Measurements from ENCODE around the gene GPX5. TPM values are rescaled to one million over a fixed set of nuclear protein-coding genes. Genes with fewer than 3 reads are reported as not detected.
"Not testable (repeated sequence)": the region's sequence is repeated elsewhere in the genome, so short reads cannot be mapped to it uniquely, and the experiment has no call there.

The GPX5 gene
- polyA plus RNA-seq, 6 donors from 2014 or later, result not detected

- Mint-ChIP-seq H3K36me3 (no peaks in the 10 kb centered on the region), H3K4me1 (no peaks in the 10 kb centered on the region), H3K9me3 (peaks cover 0 to 2% (median 0%) of the 10 kb centered on the region in 7 donors), H3K27ac (no peak overlapping the region), H3K27me3 (peaks cover 45 to 66% (median 52%) of the 10 kb centered on the region in 3 donors), H3K4me3 (no peak overlapping the region)
- DNase-seq, result no peak
- ATAC-seq (ENCODE audit: low read depth in 2 of 2), result no peak
Observed at GRCh38 chr6:28497306-28497705, 28.4 kb upstream of the GPX5 start.

- no peak for DNase-seq
- H3K9me3 Mint-ChIP-seq, result peaks cover 0 to 2% (median 0%) of the 10 kb centered on the region in 7 donors
- no peaks in the 10 kb centered on the region for H3K4me1 Mint-ChIP-seq
- no peak overlapping the region for H3K4me3 Mint-ChIP-seq
- H3K36me3 Mint-ChIP-seq, result no peaks in the 10 kb centered on the region
- no peak overlapping the region for H3K27ac Mint-ChIP-seq
- peaks cover 40 to 60% (median 46%) of the 10 kb centered on the region in 3 donors for H3K27me3 Mint-ChIP-seq
- ATAC-seq (ENCODE audit: low read depth in 2 of 2), result no peak
Observed at GRCh38 chr6:28497893-28498292, 27.8 kb upstream of the GPX5 start.

- Mint-ChIP-seq H3K36me3 (no peaks in the 10 kb centered on the region), H3K9me3 (peaks cover 0 to 6% (median 0%) of the 10 kb centered on the region in 7 donors), H3K4me1 (no peaks in the 10 kb centered on the region), H3K27me3 (peaks cover 40 to 53% (median 45%) of the 10 kb centered on the region in 3 donors), H3K4me3 (no peak overlapping the region), H3K27ac (no peak overlapping the region)
- DNase-seq (no peak), ATAC-seq (ENCODE audit: low read depth in 2 of 2) (no peak)
Observed at GRCh38 chr6:28501259-28501658, 24.4 kb upstream of the GPX5 start.

- not testable (repeated sequence) for H3K4me3 Mint-ChIP-seq; H3K36me3 Mint-ChIP-seq; ATAC-seq (ENCODE audit: low read depth in 2 of 2); DNase-seq; H3K9me3 Mint-ChIP-seq; H3K4me1 Mint-ChIP-seq; H3K27ac Mint-ChIP-seq
- H3K27me3 Mint-ChIP-seq, result peaks cover 40 to 53% (median 41%) of the 10 kb centered on the region in 3 donors
Observed at GRCh38 chr6:28502136-28502535, 23.5 kb upstream of the GPX5 start.

GRCh38 chr6:28502709-28503305 is 22.9 kb upstream of the GPX5 start:
- ATAC-seq (ENCODE audit: low read depth in 2 of 2); DNase-seq; H3K9me3 Mint-ChIP-seq; H3K36me3 Mint-ChIP-seq; H3K4me1 Mint-ChIP-seq; H3K27ac Mint-ChIP-seq: not testable (repeated sequence)
- peaks cover 36 to 54% (median 37%) of the 10 kb centered on the region in 3 donors for H3K27me3 Mint-ChIP-seq
- H3K4me3 Mint-ChIP-seq, result peak overlapping the region in 2 of 8 donors; percentile 18 to 53

- Mint-ChIP-seq H3K9me3 (peaks cover 0 to 6% (median 0%) of the 10 kb centered on the region in 7 donors), H3K36me3 (no peaks in the 10 kb centered on the region), H3K27me3 (peaks cover 22 to 33% (median 27%) of the 10 kb centered on the region in 3 donors), H3K27ac (no peak overlapping the region), H3K4me3 (no peak overlapping the region), H3K4me1 (no peaks in the 10 kb centered on the region)
- no peak for ATAC-seq (ENCODE audit: low read depth in 2 of 2)
- no peak for DNase-seq
Observed at GRCh38 chr6:28505733-28506132, 19.9 kb upstream of the GPX5 start.

- no peak for ATAC-seq (ENCODE audit: low read depth in 2 of 2)
- no peaks in the 10 kb centered on the region for H3K4me1 Mint-ChIP-seq
- H3K27me3 Mint-ChIP-seq, result peaks cover 22 to 33% (median 32%) of the 10 kb centered on the region in 3 donors
- H3K27ac Mint-ChIP-seq, result no peak overlapping the region
- no peak for DNase-seq
- no peak overlapping the region for H3K4me3 Mint-ChIP-seq
- H3K36me3 Mint-ChIP-seq, result no peaks in the 10 kb centered on the region
- peaks cover 0 to 6% (median 0%) of the 10 kb centered on the region in 7 donors for H3K9me3 Mint-ChIP-seq
Observed at GRCh38 chr6:28506807-28507475, 18.7 kb upstream of the GPX5 start.

GRCh38 chr6:28511628-28512300 is 13.9 kb upstream of the GPX5 start:
- no peaks in the 10 kb centered on the region for H3K9me3 Mint-ChIP-seq
- H3K4me3 Mint-ChIP-seq, result no peak overlapping the region
- no peaks in the 10 kb centered on the region for H3K36me3 Mint-ChIP-seq
- H3K4me1 Mint-ChIP-seq, result no peaks in the 10 kb centered on the region
- peaks cover 28 to 47% (median 32%) of the 10 kb centered on the region in 3 donors for H3K27me3 Mint-ChIP-seq
- no peak for ATAC-seq (ENCODE audit: low read depth in 2 of 2)
- H3K27ac Mint-ChIP-seq, result no peak overlapping the region
- DNase-seq, result no peak

- not testable (repeated sequence) for H3K4me3 Mint-ChIP-seq; DNase-seq; H3K36me3 Mint-ChIP-seq; H3K9me3 Mint-ChIP-seq; H3K4me1 Mint-ChIP-seq; H3K27ac Mint-ChIP-seq; ATAC-seq (ENCODE audit: low read depth in 2 of 2)
- H3K27me3 Mint-ChIP-seq, result peaks cover 27 to 46% (median 32%) of the 10 kb centered on the region in 3 donors
Observed at GRCh38 chr6:28512387-28512786, 13.3 kb upstream of the GPX5 start.

- no peaks in the 10 kb centered on the region for H3K4me1 Mint-ChIP-seq
- ATAC-seq (ENCODE audit: low read depth in 2 of 2) (no peak), DNase-seq (no peak)
- no peak within 1 kb of the TSS for H3K4me3 Mint-ChIP-seq
- peaks cover 42 to 52% (median 51%) of the 10 kb centered on the region in 3 donors for H3K27me3 Mint-ChIP-seq
- no peaks in the 10 kb centered on the region for H3K36me3 Mint-ChIP-seq
- H3K27ac Mint-ChIP-seq, result peak within 1 kb of the TSS in 1 of 6 donors; percentile 50
- H3K9me3 Mint-ChIP-seq, result peaks cover 0 to 3% (median 0%) of the 10 kb centered on the region in 7 donors
Observed at GRCh38 chr6:28515676-28516075, 10.0 kb upstream of the GPX5 start, which contains the start of gene GPX6. TSS of gene GPX6 (minus strand) at chr6:28515793. CDS start at chr6:28515743, 50 bp downstream.

GRCh38 chr6:28517964-28518363 is 7.7 kb upstream of the GPX5 start:
- Mint-ChIP-seq H3K9me3 (peaks cover 0 to 4% (median 0%) of the 10 kb centered on the region in 7 donors), H3K36me3 (no peaks in the 10 kb centered on the region), H3K4me3 (no peak overlapping the region), H3K27ac (no peak overlapping the region), H3K27me3 (peaks cover 45 to 66% (median 54%) of the 10 kb centered on the region in 3 donors), H3K4me1 (no peaks in the 10 kb centered on the region)
- no peak for DNase-seq
- no peak for ATAC-seq (ENCODE audit: low read depth in 2 of 2)

GRCh38 chr6:28522594-28523240 is 3.0 kb upstream of the GPX5 start:
- H3K36me3 Mint-ChIP-seq, result no peaks in the 10 kb centered on the region
- DNase-seq, result no peak
- H3K4me3 Mint-ChIP-seq, result no peak overlapping the region
- no peak overlapping the region for H3K27ac Mint-ChIP-seq
- peaks cover 47 to 78% (median 51%) of the 10 kb centered on the region in 3 donors for H3K27me3 Mint-ChIP-seq
- ATAC-seq (ENCODE audit: low read depth in 2 of 2), result no peak
- no peaks in the 10 kb centered on the region for H3K4me1 Mint-ChIP-seq
- H3K9me3 Mint-ChIP-seq, result peaks cover 0 to 7% (median 0%) of the 10 kb centered on the region in 7 donors

- Mint-ChIP-seq H3K27ac (peak overlapping the region in 1 of 6 donors; percentile 15), H3K4me3 (no peak overlapping the region), H3K27me3 (peaks cover 48 to 80% (median 52%) of the 10 kb centered on the region in 3 donors), H3K36me3 (no peaks in the 10 kb centered on the region), H3K4me1 (no peaks in the 10 kb centered on the region), H3K9me3 (peaks cover 0 to 7% (median 0%) of the 10 kb centered on the region in 7 donors)
- DNase-seq (no peak), ATAC-seq (ENCODE audit: low read depth in 2 of 2) (no peak)
Observed at GRCh38 chr6:28523241-28523622, 2.4 kb upstream of the GPX5 start.

Data from naive B cell (primary cell).